HEK293 (cell line): ENCODE results near the gene CYP4F12.

Experiments
- CTCF ChIP-seq: fragments of 450-650 bp; formaldehyde crosslinking; IDR thresholded peaks from 2 replicates; pipeline ENCODE4 v1.5.1; 2016; ENCODE audit warnings: missing biosample characterization, missing genetic modification characterization
- ZBTB8A ChIP-seq: fragments of 450-650 bp; formaldehyde crosslinking; IDR thresholded peaks from 2 replicates; pipeline ENCODE4 v1.5.1; 2016; ENCODE audit warnings: missing biosample characterization, missing genetic modification characterization
- ZFP69B ChIP-seq: fragments of 450-650 bp; formaldehyde crosslinking; IDR thresholded peaks from 2 replicates; pipeline ENCODE4 v1.5.1; 2016; ENCODE audit warnings: missing biosample characterization, missing genetic modification characterization
- ZNF202 ChIP-seq: fragments of 450-650 bp; formaldehyde crosslinking; IDR thresholded peaks from 2 replicates; pipeline ENCODE4 v1.5.1; 2016; ENCODE audit warnings: missing biosample characterization, missing genetic modification characterization, borderline replicate concordance
- ZNF747 ChIP-seq: fragments of 450-650 bp; formaldehyde crosslinking; IDR thresholded peaks from 2 replicates; pipeline ENCODE4 v1.5.1; 2016; ENCODE audit warnings: missing biosample characterization, missing genetic modification characterization
- TF ChIP-seq, protein P1 (sequence below): fragments of 450-650 bp; formaldehyde crosslinking; IDR thresholded peaks from 2 replicates; pipeline ENCODE4 v1.5.0; 2017; ENCODE audit warnings: missing biosample characterization, missing genetic modification characterization, borderline replicate concordance

- no peak for TF ChIP-seq CTCF (tag by site-specific recombination)
- TF ChIP-seq ZFP69B (tag by site-specific recombination), result no peak
- no peak for TF ChIP-seq ZNF747 (tag by site-specific recombination)
- no peak for TF ChIP-seq ZNF202 (tag by site-specific recombination)
- TF ChIP-seq, protein P1, sequence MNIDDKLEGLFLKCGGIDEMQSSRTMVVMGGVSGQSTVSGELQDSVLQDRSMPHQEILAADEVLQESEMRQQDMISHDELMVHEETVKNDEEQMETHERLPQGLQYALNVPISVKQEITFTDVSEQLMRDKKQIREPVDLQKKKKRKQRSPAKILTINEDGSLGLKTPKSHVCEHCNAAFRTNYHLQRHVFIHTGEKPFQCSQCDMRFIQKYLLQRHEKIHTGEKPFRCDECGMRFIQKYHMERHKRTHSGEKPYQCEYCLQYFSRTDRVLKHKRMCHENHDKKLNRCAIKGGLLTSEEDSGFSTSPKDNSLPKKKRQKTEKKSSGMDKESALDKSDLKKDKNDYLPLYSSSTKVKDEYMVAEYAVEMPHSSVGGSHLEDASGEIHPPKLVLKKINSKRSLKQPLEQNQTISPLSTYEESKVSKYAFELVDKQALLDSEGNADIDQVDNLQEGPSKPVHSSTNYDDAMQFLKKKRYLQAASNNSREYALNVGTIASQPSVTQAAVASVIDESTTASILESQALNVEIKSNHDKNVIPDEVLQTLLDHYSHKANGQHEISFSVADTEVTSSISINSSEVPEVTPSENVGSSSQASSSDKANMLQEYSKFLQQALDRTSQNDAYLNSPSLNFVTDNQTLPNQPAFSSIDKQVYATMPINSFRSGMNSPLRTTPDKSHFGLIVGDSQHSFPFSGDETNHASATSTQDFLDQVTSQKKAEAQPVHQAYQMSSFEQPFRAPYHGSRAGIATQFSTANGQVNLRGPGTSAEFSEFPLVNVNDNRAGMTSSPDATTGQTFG (tag by site-specific recombination), result no peak
- TF ChIP-seq ZBTB8A, result no peak
Measured at GRCh38 chr19:15644066-15644741, 28.7 kb upstream of the CYP4F12 start.
